ENCODE measurements around the gene MYO5B.

DNA sequence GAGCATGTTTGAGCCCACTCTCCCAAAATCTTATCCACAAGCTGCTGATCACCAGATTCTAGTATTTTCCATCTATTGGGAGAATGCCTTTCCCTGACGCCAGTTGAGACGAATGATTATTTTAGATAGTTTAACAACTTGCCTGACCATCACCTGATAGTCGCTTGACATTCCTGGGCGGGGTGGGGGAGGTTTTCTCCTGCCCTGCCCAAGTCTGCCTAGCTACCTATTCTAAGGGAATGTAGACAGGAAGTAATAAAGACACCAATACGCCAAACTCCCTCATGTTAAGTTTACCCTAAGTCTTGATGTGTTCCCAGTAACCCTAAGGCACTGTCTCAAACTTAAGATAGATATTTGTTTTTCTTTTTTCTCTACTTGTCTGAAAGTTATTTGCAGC, 377.0 kb downstream of the MYO5B start:
- TF ChIP-seq GATA2 (IDR thresholded peaks at IDR 0.05; ENCODE audit: low read depth, low read length) (no peak), GATA3 (IDR thresholded peaks at IDR 0.05; ENCODE audit: low read depth, low read length) (no peak)

Measured in SH-SY5Y (cell line).